Measurements from ENCODE around the gene CPED1. TPM values are rescaled to one million over a fixed set of nuclear protein-coding genes. Genes with fewer than 3 reads are reported as not detected.

Gene CPED1
- total RNA-seq, 1 experiment from 2014 or later: 0.13 TPM

- H2AK5ac ChIP-seq (ENCODE audit: insufficient read length, low read length): no peak overlapping the region
- H3K27ac Mint-ChIP-seq: no peak overlapping the region
- no peaks in the 10 kb centered on the region for H3K9me3 Mint-ChIP-seq
- no peak for DNase-seq
- no peak overlapping the region for H3K4ac ChIP-seq (ENCODE audit: low read depth, low read length)
- no peak overlapping the region for H2BK120ac ChIP-seq (ENCODE audit: low read depth, low read length, poor library complexity, severe bottlenecking)
- H3K18ac ChIP-seq (ENCODE audit: insufficient read length, low read depth, low read length): no peak overlapping the region
- H2BK12ac ChIP-seq (ENCODE audit: insufficient read length, low read depth, low read length): no peak overlapping the region
- peaks cover 10 to 14% of the 10 kb centered on the region in 2 experiments for H3K4me1 Mint-ChIP-seq
- no peak overlapping the region for H2BK20ac ChIP-seq (ENCODE audit: low read depth, low read length, poor library complexity, severe bottlenecking)
- H3K9ac ChIP-seq (ENCODE audit: extremely low read depth, insufficient read length, low read length): no peak overlapping the region
- no peaks in the 10 kb centered on the region for H3K79me1 ChIP-seq (ENCODE audit: insufficient read depth, low read depth, low read length, poor library complexity, severe bottlenecking)
- peaks cover 30% of the 10 kb centered on the region for H3K27me3 Mint-ChIP-seq (ENCODE audit: low read depth)
- H3K23ac ChIP-seq (ENCODE audit: insufficient read length, low read depth, low read length): no peak overlapping the region
- H3K4me3 Mint-ChIP-seq: no peak overlapping the region
- no peak overlapping the region for H4K5ac ChIP-seq (ENCODE audit: insufficient read length, low read depth, low read length)
- no peak overlapping the region for H2AFZ ChIP-seq (ENCODE audit: low read length)
- no peak overlapping the region for H3K4me2 ChIP-seq (ENCODE audit: insufficient read depth, insufficient read length, low read length)
- H3K14ac ChIP-seq (ENCODE audit: insufficient read depth, low read length): no peak overlapping the region
- no peaks in the 10 kb centered on the region for H3K9me3 ChIP-seq (ENCODE audit: control insufficient read depth, low read depth, low read length)
- H3T11ph ChIP-seq (ENCODE audit: low read length): no peak overlapping the region
- no peak overlapping the region for H3K27ac ChIP-seq (ENCODE audit: insufficient read length, low read depth, low read length)
- no peaks in the 10 kb centered on the region for H4K20me1 ChIP-seq (ENCODE audit: control insufficient read depth, insufficient read depth, insufficient read length)
- H3K79me2 ChIP-seq (ENCODE audit: insufficient read depth, low read length): no peaks in the 10 kb centered on the region
- no peak overlapping the region for H4K91ac ChIP-seq (ENCODE audit: insufficient read length, low read depth, low read length)
- H3K56ac ChIP-seq (ENCODE audit: insufficient read length, low read depth, low read length): no peak overlapping the region
- no peak for TF ChIP-seq CTCF (conservative IDR thresholded peaks at IDR 0.05)
- H4K8ac ChIP-seq (replicated peaks; ENCODE audit: insufficient read length, low read depth, low read length): no peak overlapping the region
- H2BK5ac ChIP-seq (ENCODE audit: insufficient read length, low read length): no peak overlapping the region
- H2BK15ac ChIP-seq (ENCODE audit: low read depth, low read length): no peak overlapping the region
- H3K4me1 ChIP-seq (ENCODE audit: insufficient read depth, low read length): no peaks in the 10 kb centered on the region
- peaks cover 4% of the 10 kb centered on the region for H3K23me2 ChIP-seq (ENCODE audit: insufficient read length, low read depth, low read length, poor library complexity, severe bottlenecking)
- H3K36me3 Mint-ChIP-seq (ENCODE audit: insufficient read depth in 1 of 3, low read depth in 3 of 3): no peaks in the 10 kb centered on the region
- no CpG with 5 or more reads among the region's 15 CpGs for WGBS (ENCODE audit: extremely low coverage, insufficient read length, low lambda C conversion rate)
- H3K27me3 ChIP-seq (ENCODE audit: insufficient read depth, low read length): peaks cover 3% of the 10 kb centered on the region; the same call in 1 of the 2 replicates
These were observed 1.0 kb downstream of the CPED1 start for GRCh38 chr7:120989257-120990220.

All from H9 (cell line).